GM12878 (cell line): ENCODE results near the gene HNF4A. TPM values are rescaled to one million over a fixed set of nuclear protein-coding genes. Genes with fewer than 3 reads are reported as not detected.

ENCODE experiments used
- ATAC-seq: fragments of 200-7000 bp; cut with Tn5 transposase; 3 replicates; pipeline ENCODE4 v1.9.1; 2020; ENCODE audit warnings: mild to moderate bottlenecking, moderate library complexity
- BruUV-seq: library from RNA; stranded (reverse); fragments of 400-500 nt; replicated peaks from 2 replicates; lab custom pipeline; 2021; lab: Mats Ljungman, UMichigan
- CTCF ChIA-PET: fragments of 300-600 bp; sonication (Branson Sonifier 250); formaldehyde crosslinking; extraction: SDS; loops from one replicate; lab custom pipeline; 2021; ENCODE audit warnings: inconsistent platforms; lab: Yijun Ruan, JAX
- POLR2A ChIA-PET: fragments of 350-600 bp; formaldehyde crosslinking; extraction: SDS; loops from one replicate; lab custom pipeline; 2021; ENCODE audit warnings: inconsistent platforms; lab: Charles Lee
- RAD21 ChIA-PET: fragments of 300-600 bp; sonication (Branson Sonifier 250); formaldehyde crosslinking; loops from one replicate; lab custom pipeline; 2023; ENCODE audit warnings: antibody characterized with exemption; ENCODE audit not compliant: unreplicated experiment; lab: Charles Lee
- SMC1A ChIA-PET: fragments of 300-600 bp; sonication (Branson Sonifier 250); formaldehyde crosslinking; loops from one replicate; lab custom pipeline; 2023; ENCODE audit not compliant: unreplicated experiment, uncharacterized antibody; lab: Charles Lee
- DNase-seq: peaks from one replicate; pipeline ENCODE4 v3.0.0-alpha.2; 2011; ENCODE audit warnings: low read depth, low spot score
- FAIRE-seq: peaks from 3 replicates; lab custom pipeline; 2011; peaks lifted over from hg19 to GRCh38; lab: Jason Lieb, UNC
- H2AFZ ChIP-seq: 2 replicates; pipeline ENCODE4 v1.6.0; 2011; ENCODE audit warnings: low read depth, low read length, control low read depth; ENCODE audit not compliant: control insufficient read depth
- H3K27ac ChIP-seq: 2 replicates; pipeline ENCODE4 v1.5.1; 2011; ENCODE audit warnings: control low read depth; ENCODE audit not compliant: control insufficient read depth, insufficient read depth
- H3K27me3 ChIP-seq, 2 experiments: replicated peaks in 1 of 2; 2 replicates each; pipeline versions ENCODE4 v1.6.0 to v1.6.1; 2011; ENCODE audit warnings: low read length in 1 of 2; ENCODE audit not compliant: control insufficient read depth in 2 of 2, insufficient read depth in 2 of 2
- H3K36me3 ChIP-seq, 2 experiments: 2 replicates each; pipeline ENCODE4 v1.5.1; 2011; ENCODE audit warnings: low read length in 1 of 2; ENCODE audit not compliant: control insufficient read depth in 2 of 2, insufficient read depth in 2 of 2
- H3K4me1 ChIP-seq: 2 replicates; pipeline ENCODE4 v1.6.1; 2011; ENCODE audit warnings: mild to moderate bottlenecking, low read length, moderate library complexity, mixed read lengths; ENCODE audit not compliant: control insufficient read depth, insufficient read depth
- H3K4me2 ChIP-seq: 2 replicates; pipeline ENCODE4 v1.6.0; 2011; ENCODE audit warnings: control low read depth; ENCODE audit not compliant: control insufficient read depth, insufficient read depth
- H3K4me3 ChIP-seq: fragments of 200-600 bp; sonication (generic); 2 replicates; pipeline ENCODE4 v1.5.1; 2016
- H3K79me2 ChIP-seq: 2 replicates; pipeline ENCODE4 v1.6.0; 2011; ENCODE audit warnings: low read length; ENCODE audit not compliant: control insufficient read depth, insufficient read depth
- H3K9ac ChIP-seq: 2 replicates; pipeline ENCODE4 v1.8.0; 2011; ENCODE audit warnings: low read length, control low read depth, mixed read lengths; ENCODE audit not compliant: control insufficient read depth, insufficient read depth
- H3K9me3 ChIP-seq: replicated peaks from 3 replicates; pipeline ENCODE4 v1.5.1; 2011; ENCODE audit warnings: mild to moderate bottlenecking, low read length; ENCODE audit not compliant: control insufficient read depth, insufficient read depth
- H4K20me1 ChIP-seq: 2 replicates; pipeline ENCODE4 v1.6.0; 2011; ENCODE audit not compliant: control insufficient read depth, insufficient read depth
- ATF7 ChIP-seq: fragments of 450-650 bp; IDR thresholded peaks from 2 replicates; pipeline ENCODE4 v1.6.1; 2016; ENCODE audit warnings: low read depth, mild to moderate bottlenecking
- CEBPB ChIP-seq, 2 experiments: fragments of 150-350 bp in 1 of 2; IDR thresholded peaks; 2 replicates each; pipeline ENCODE4 v1.6.1; 2012 to 2014; ENCODE audit warnings: low read depth in 2 of 2, low read length in 2 of 2, borderline replicate concordance in 1 of 2, inconsistent platforms in 1 of 2
- CREM ChIP-seq: IDR thresholded peaks from 2 replicates; pipeline ENCODE4 v1.6.1; 2014; ENCODE audit warnings: antibody characterized with exemption, low read depth
- E2F8 ChIP-seq: fragments of 450-650 bp; IDR thresholded peaks from 2 replicates; pipeline ENCODE4 v1.6.1; 2018; ENCODE audit warnings: mild to moderate bottlenecking, low read depth, moderate library complexity; ENCODE audit not compliant: partially characterized antibody
- ESRRA ChIP-seq: IDR thresholded peaks from 2 replicates; pipeline ENCODE4 v1.6.1; 2012; ENCODE audit warnings: mild to moderate bottlenecking, low read length, improper control_type of control experiment
- FOS ChIP-seq: IDR thresholded peaks from 3 replicates; pipeline ENCODE4 v1.6.1; 2011; ENCODE audit warnings: borderline replicate concordance; ENCODE audit not compliant: insufficient read length; ENCODE audit errors: extremely low read depth
- FOXK2 ChIP-seq: fragments of 450-650 bp; IDR thresholded peaks from 2 replicates; pipeline ENCODE4 v1.6.1; 2017; ENCODE audit warnings: mild to moderate bottlenecking, moderate library complexity
- GATAD2B ChIP-seq: fragments of 450-650 bp; conservative IDR thresholded peaks from 2 replicates; pipeline ENCODE4 v1.6.1; 2017; ENCODE audit warnings: low read depth, mild to moderate bottlenecking, moderate library complexity
- HDAC2 ChIP-seq: fragments of 200-600 bp; sonication (generic); IDR thresholded peaks from 2 replicates; pipeline ENCODE4 v1.6.1; 2017
- HDGF ChIP-seq: fragments of 450-650 bp; IDR thresholded peaks from 2 replicates; pipeline ENCODE4 v1.6.1; 2016; ENCODE audit warnings: antibody characterized with exemption
- NR2C2 ChIP-seq: IDR thresholded peaks from 2 replicates; pipeline ENCODE4 v1.6.1; 2011; ENCODE audit warnings: borderline replicate concordance, low read depth; ENCODE audit not compliant: control insufficient read depth, insufficient read length
- SKIL ChIP-seq: fragments of 450-650 bp; IDR thresholded peaks from 2 replicates; pipeline ENCODE4 v1.6.1; 2017; ENCODE audit warnings: mild to moderate bottlenecking, low read depth, inconsistent platforms; ENCODE audit not compliant: poor library complexity, severe bottlenecking
- SMAD5 ChIP-seq: IDR thresholded peaks from 2 replicates; pipeline ENCODE4 v1.6.1; 2016; ENCODE audit warnings: antibody characterized with exemption, low read depth
- SREBF2 ChIP-seq: IDR thresholded peaks from 2 replicates; pipeline ENCODE4 v1.6.1; 2012; ENCODE audit warnings: mild to moderate bottlenecking, low read length
- ZBED1 ChIP-seq: IDR thresholded peaks from 2 replicates; pipeline ENCODE4 v1.6.1; 2016; ENCODE audit warnings: borderline replicate concordance
- ZBTB40 ChIP-seq: fragments of 450-650 bp; IDR thresholded peaks from 2 replicates; pipeline ENCODE4 v1.6.1; 2016; ENCODE audit warnings: mild to moderate bottlenecking, moderate library complexity, borderline replicate concordance
- WGBS: methylation state at CpG from one replicate; pipeline ENCODE4 v1.1.6; 2016; ENCODE audit warnings: low lambda C conversion rate; ENCODE audit not compliant: insufficient replicate concordance, insufficient coverage; ENCODE audit errors: missing lambda C conversion rate; 5-methylcytosine and 5-hydroxymethylcytosine counted together
- in situ Hi-C: fragments of 300-500 bp; cut with MboI; formaldehyde crosslinking; loops from 9 replicates; pipeline ENCODE4 v1.14.3; 2018; ENCODE audit warnings: mixed read lengths
- intact Hi-C: fragments of 100-400 bp; cut with micrococcal nuclease; formaldehyde crosslinking; loops from one replicate; pipeline ENCODE4 v1.14.2; 2022; ENCODE audit not compliant: unreplicated experiment
- polyA plus RNA-seq, 11 experiments: library from polyadenylated mRNA; depleted of rRNA in 4 of 11; unstranded in 6 of 11; stranded (reverse) in 5 of 11; fragments of >200 nt; fragmentation: Nextera tagmentation in 4 of 11; fragmentation: Illumina TruSeq in 1 of 11; extraction: Ambion mirVana in 4 of 11; extraction: Trizol in 1 of 11; gene quantifications; 1 replicate in 1 of 11; 2 replicates in 10 of 11; pipeline versions ENCODE4 v1.2.1 to v1.2.3, GENCODE V29; 2011 to 2016; ENCODE audit warnings: inconsistent platforms in 2 of 11, missing spikeins in 2 of 11, low read depth in 1 of 11
- total RNA-seq, 4 experiments: library from RNA; depleted of rRNA in 3 of 4; stranded (reverse); fragments of >200 nt in 3 of 4; fragmentation: Illumina TruSeq in 1 of 4; extraction: Trizol in 1 of 4; gene quantifications; 2 replicates each; pipeline versions ENCODE4 v1.2.1 to v1.2.3, GENCODE V29; 2013 to 2021

Gene HNF4A
- total and polyA plus RNA-seq, 10 of the 15 experiments (the other 5 are each of a cell fraction or from before 2014, with no cell fraction given), result 0.21 TPM; not detected in 9

- no peak overlapping the region for H3K4me3 ChIP-seq
- TF ChIP-seq SKIL (no peak), ATF7 (no peak), HDAC2 (no peak), SREBF2 (no peak), ESRRA (no peak), ZBTB40 (no peak), HDGF (no peak), FOS (no peak), CREM (no peak), FOXK2 (no peak), E2F8 (no peak), CEBPB (IDR thresholded peaks at IDR 0.05; ENCODE audit: borderline replicate concordance in 1 of 2, low read depth in 2 of 2, low read length in 2 of 2) (no peak), GATAD2B (no peak), SMAD5 (no peak), ZBED1 (no peak), NR2C2 (no peak)
Measured at GRCh38 chr20:44449864-44450263, 94.4 kb downstream of the HNF4A start.

More at GRCh38 chr20:44449864-44450263, 94.4 kb downstream of the HNF4A start:
- ChIA-PET RAD21 (no interaction called here), SMC1A (interaction anchor here (1.6 kb wide), 1 partner anchor 10 kb away, joined by 3 read pairs; no protein-coding TSS in a partner anchor), POLR2A (no interaction called here), CTCF (interaction anchor here (1.4 to 1.5 kb wide), 2 partner anchors 12 to 61 kb away, joined by 3 to 4 read pairs; no protein-coding TSS in a partner anchor)
- Histone ChIP-seq H3K27me3 (no peaks in the 10 kb centered on the region; a peak in 1 of 4 replicates), H3K79me2 (no peaks in the 10 kb centered on the region), H3K9me3 (no peaks in the 10 kb centered on the region; the same call in 2 of the 3 replicates), H3K9ac (no peak overlapping the region), H3K36me3 (no peaks in the 10 kb centered on the region), H3K4me2 (no peak overlapping the region), H4K20me1 (no peaks in the 10 kb centered on the region), H3K27ac (no peak overlapping the region), H3K4me1 (no peaks in the 10 kb centered on the region; the same call in 1 of the 2 replicates), H2AFZ (no peak overlapping the region)
- BruUV-seq, result no TSS peak
- ATAC-seq (no peak), DNase-seq (no peak), FAIRE-seq (no peak)
- intact Hi-C loops, result no loop called here
- in situ Hi-C loops, result no loop called here
- WGBS, result 57% methylated on average over 7 of the region's 7 CpGs
